ENCODE results near the gene PHF2. TPM values are rescaled to one million over a fixed set of nuclear protein-coding genes. Genes with fewer than 3 reads are reported as not detected.

PHF2 gene
- total RNA-seq, 1 experiment from 2014 or later, result 10.3 TPM

GRCh38 chr9:93622691-93623090, 46.3 kb downstream of the PHF2 start:
- DNase-seq, result no peak
- Mint-ChIP-seq H3K4me3 (ENCODE audit: unreplicated experiment) (no peak overlapping the region), H3K36me3 (ENCODE audit: insufficient read depth, unreplicated experiment) (no peaks in the 10 kb centered on the region), H3K27ac (ENCODE audit: unreplicated experiment) (no peak overlapping the region), H3K4me1 (ENCODE audit: low read depth, unreplicated experiment) (no peaks in the 10 kb centered on the region), H3K9me3 (ENCODE audit: unreplicated experiment) (no peaks in the 10 kb centered on the region), H3K27me3 (ENCODE audit: insufficient read depth, unreplicated experiment) (no peaks in the 10 kb centered on the region)
- ChIA-PET CTCF (no interaction called here), POLR2A (no interaction called here)
- intact Hi-C loops (cut with micrococcal nuclease; ENCODE audit: unreplicated experiment), result no loop called here
- Histone ChIP-seq H3K36me3 (ENCODE audit: control insufficient read depth, insufficient read depth, low read length) (no peaks in the 10 kb centered on the region), H3K9me3 (no peaks in the 10 kb centered on the region), H3K4me3 (ENCODE audit: low read depth, low read length) (no peak overlapping the region), H3K4me1 (no peaks in the 10 kb centered on the region), H3K27me3 (replicated peaks; ENCODE audit: control insufficient read depth, insufficient read depth, low read length) (no peaks in the 10 kb centered on the region)
- BruUV-seq (replicated peaks), result no TSS peak
- TF ChIP-seq, protein P1, sequence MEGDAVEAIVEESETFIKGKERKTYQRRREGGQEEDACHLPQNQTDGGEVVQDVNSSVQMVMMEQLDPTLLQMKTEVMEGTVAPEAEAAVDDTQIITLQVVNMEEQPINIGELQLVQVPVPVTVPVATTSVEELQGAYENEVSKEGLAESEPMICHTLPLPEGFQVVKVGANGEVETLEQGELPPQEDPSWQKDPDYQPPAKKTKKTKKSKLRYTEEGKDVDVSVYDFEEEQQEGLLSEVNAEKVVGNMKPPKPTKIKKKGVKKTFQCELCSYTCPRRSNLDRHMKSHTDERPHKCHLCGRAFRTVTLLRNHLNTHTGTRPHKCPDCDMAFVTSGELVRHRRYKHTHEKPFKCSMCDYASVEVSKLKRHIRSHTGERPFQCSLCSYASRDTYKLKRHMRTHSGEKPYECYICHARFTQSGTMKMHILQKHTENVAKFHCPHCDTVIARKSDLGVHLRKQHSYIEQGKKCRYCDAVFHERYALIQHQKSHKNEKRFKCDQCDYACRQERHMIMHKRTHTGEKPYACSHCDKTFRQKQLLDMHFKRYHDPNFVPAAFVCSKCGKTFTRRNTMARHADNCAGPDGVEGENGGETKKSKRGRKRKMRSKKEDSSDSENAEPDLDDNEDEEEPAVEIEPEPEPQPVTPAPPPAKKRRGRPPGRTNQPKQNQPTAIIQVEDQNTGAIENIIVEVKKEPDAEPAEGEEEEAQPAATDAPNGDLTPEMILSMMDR (IDR thresholded peaks at IDR 0.05; ENCODE audit: insufficient read depth in 1 of 2, low read depth in 1 of 2, low read length in 1 of 2, severe bottlenecking in 1 of 2, unreplicated experiment in 1 of 2), result no peak

- intact Hi-C loops (cut with micrococcal nuclease; ENCODE audit: unreplicated experiment), result no loop called here
- CTCF ChIA-PET, result no interaction called here
- no TSS peak for BruUV-seq (replicated peaks)
Measured at GRCh38 chr9:93623753-93624152, 47.4 kb downstream of the PHF2 start.

GRCh38 chr9:93624431-93624834, 48.0 kb downstream of the PHF2 start:
- CTCF ChIA-PET, result no interaction called here
- no peaks in the 10 kb centered on the region for H3K36me3 ChIP-seq (ENCODE audit: control insufficient read depth, insufficient read depth, low read length)
- TF ChIP-seq, protein P1 (IDR thresholded peaks at IDR 0.05; ENCODE audit: insufficient read depth in 1 of 2, low read depth in 1 of 2, low read length in 1 of 2, severe bottlenecking in 1 of 2, unreplicated experiment in 1 of 2), result no peak
- Mint-ChIP-seq H3K36me3 (ENCODE audit: insufficient read depth, unreplicated experiment) (no peaks in the 10 kb centered on the region), H3K27ac (ENCODE audit: unreplicated experiment) (no peak overlapping the region), H3K27me3 (ENCODE audit: insufficient read depth, unreplicated experiment) (no peaks in the 10 kb centered on the region), H3K4me3 (ENCODE audit: unreplicated experiment) (no peak overlapping the region), H3K9me3 (ENCODE audit: unreplicated experiment) (no peaks in the 10 kb centered on the region), H3K4me1 (ENCODE audit: low read depth, unreplicated experiment) (no peaks in the 10 kb centered on the region)
- H3K27me3 ChIP-seq (replicated peaks; ENCODE audit: control insufficient read depth, insufficient read depth, low read length), result no peaks in the 10 kb centered on the region
- H3K4me3 ChIP-seq (ENCODE audit: low read depth, low read length), result no peak overlapping the region
- intact Hi-C loops (cut with micrococcal nuclease; ENCODE audit: unreplicated experiment), result no loop called here
- H3K9me3 ChIP-seq, result no peaks in the 10 kb centered on the region
- no peak for DNase-seq
- no TSS peak for BruUV-seq (replicated peaks)
- H3K4me1 ChIP-seq, result no peaks in the 10 kb centered on the region
- POLR2A ChIA-PET, result no interaction called here

More at GRCh38 chr9:93623753-93624152, 47.4 kb downstream of the PHF2 start:
- Histone ChIP-seq H3K4me3 (ENCODE audit: low read depth, low read length) (no peak overlapping the region), H3K36me3 (ENCODE audit: control insufficient read depth, insufficient read depth, low read length) (no peaks in the 10 kb centered on the region), H3K27me3 (replicated peaks; ENCODE audit: control insufficient read depth, insufficient read depth, low read length) (no peaks in the 10 kb centered on the region), H3K9me3 (no peaks in the 10 kb centered on the region), H3K4me1 (no peaks in the 10 kb centered on the region)
- no peak for DNase-seq
- Mint-ChIP-seq H3K4me1 (ENCODE audit: low read depth, unreplicated experiment) (no peaks in the 10 kb centered on the region), H3K27ac (ENCODE audit: unreplicated experiment) (no peak overlapping the region), H3K36me3 (ENCODE audit: insufficient read depth, unreplicated experiment) (no peaks in the 10 kb centered on the region), H3K27me3 (ENCODE audit: insufficient read depth, unreplicated experiment) (no peaks in the 10 kb centered on the region), H3K9me3 (ENCODE audit: unreplicated experiment) (no peaks in the 10 kb centered on the region), H3K4me3 (ENCODE audit: unreplicated experiment) (no peak overlapping the region)
- POLR2A ChIA-PET, result no interaction called here
- TF ChIP-seq, protein P1 (IDR thresholded peaks at IDR 0.05; ENCODE audit: insufficient read depth in 1 of 2, low read depth in 1 of 2, low read length in 1 of 2, severe bottlenecking in 1 of 2, unreplicated experiment in 1 of 2), result no peak
